ENCODE measurements around the gene SUPT3H. TPM values are rescaled to one million over a fixed set of nuclear protein-coding genes. Genes with fewer than 3 reads are reported as not detected.
A peak's percentile ranks its signal among the peaks of the same experiment; 100 is the strongest.

The SUPT3H gene
- polyA plus RNA-seq, 3 donors = 2.4 to 3.5 (median 2.5) TPM

DNA sequence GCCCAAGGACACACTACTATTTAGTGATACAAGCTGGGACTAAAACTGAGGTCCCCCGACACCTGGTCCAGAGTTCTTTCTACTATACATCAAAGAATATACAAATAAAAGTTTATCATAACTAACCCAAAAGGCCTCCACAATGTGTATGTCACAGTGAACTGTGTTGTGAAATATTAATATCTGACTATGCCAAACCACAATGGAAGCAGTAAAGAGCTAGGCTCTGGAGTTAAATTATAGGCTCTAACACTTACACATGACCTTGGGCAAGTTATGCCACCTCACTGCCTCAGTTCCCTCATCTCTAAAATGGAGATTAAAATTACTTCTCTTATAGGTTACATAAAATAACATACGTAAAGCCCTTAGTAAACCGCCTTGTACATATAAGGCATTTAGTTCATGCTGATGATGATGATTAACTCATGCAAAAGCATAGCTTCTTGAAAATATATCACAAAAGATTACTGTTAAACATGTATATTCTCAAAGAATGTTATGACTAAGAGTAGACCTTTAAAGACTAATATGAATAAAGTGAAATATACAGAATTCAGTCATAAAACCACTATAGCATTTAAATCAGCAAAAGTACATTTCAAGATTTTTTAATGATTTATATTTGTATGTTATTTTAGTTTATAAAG, 5.7 kb downstream of the SUPT3H start:
- Mint-ChIP-seq H3K4me3 (no peak overlapping the region), H3K4me1 (peaks cover 20% of the 10 kb centered on the region), H3K36me3 (peaks cover 0 to 2% of the 10 kb centered on the region in 2 donors), H3K9me3 (no peaks in the 10 kb centered on the region), H3K27ac (no peak overlapping the region), H3K27me3 (ENCODE audit: low read depth in 3 of 3) (peaks cover 0 to 2% (median 0%) of the 10 kb centered on the region in 3 donors)
- intact Hi-C loops (cut with micrococcal nuclease) = loop anchor here in 1 of 2 donors (10.0 kb wide), 1 partner anchor 333 kb away; no protein-coding TSS in a partner anchor
- Histone ChIP-seq H3K4me1 (ENCODE audit: control insufficient read depth in 1 of 2, insufficient read depth in 2 of 2, low read length in 2 of 2) (peaks cover 5 to 7% of the 10 kb centered on the region in 2 donors), H3K36me3 (replicated peaks in 1 of 2; ENCODE audit: control insufficient read depth in 1 of 2, insufficient read depth in 2 of 2, low read length in 2 of 2) (no peaks in the 10 kb centered on the region), H3K4me3 (replicated peaks in 1 of 3; ENCODE audit: low read depth in 2 of 3, low read length in 3 of 3) (no peak overlapping the region), H3K79me2 (ENCODE audit: insufficient read depth, low read length) (no peaks in the 10 kb centered on the region), H3K4me2 (replicated peaks; ENCODE audit: extremely low read depth, low read length, poor library complexity, severe bottlenecking) (no peak overlapping the region), H3K9me3 (replicated peaks in 1 of 2; ENCODE audit: control insufficient read depth in 1 of 2, insufficient read depth in 1 of 2, low read length in 2 of 2) (no peaks in the 10 kb centered on the region), H3K27me3 (ENCODE audit: control insufficient read depth in 2 of 2, insufficient read depth in 2 of 2, low read length in 2 of 2) (no peaks in the 10 kb centered on the region), H3K9ac (ENCODE audit: insufficient read depth, low read length, poor library complexity, severe bottlenecking) (no peak overlapping the region), H2AFZ (ENCODE audit: insufficient read depth, low read depth, low read length, poor library complexity, severe bottlenecking) (no peak overlapping the region), H4K20me1 (ENCODE audit: insufficient read depth, low read length) (no peaks in the 10 kb centered on the region), H3K27ac (ENCODE audit: low read depth in 1 of 2, low read length in 2 of 2) (no peak overlapping the region)
- no CpG with 5 or more reads among the region's 3 CpGs for WGBS (ENCODE audit: insufficient coverage)
- DNase-seq = no peak
- TF ChIP-seq, protein P1, sequence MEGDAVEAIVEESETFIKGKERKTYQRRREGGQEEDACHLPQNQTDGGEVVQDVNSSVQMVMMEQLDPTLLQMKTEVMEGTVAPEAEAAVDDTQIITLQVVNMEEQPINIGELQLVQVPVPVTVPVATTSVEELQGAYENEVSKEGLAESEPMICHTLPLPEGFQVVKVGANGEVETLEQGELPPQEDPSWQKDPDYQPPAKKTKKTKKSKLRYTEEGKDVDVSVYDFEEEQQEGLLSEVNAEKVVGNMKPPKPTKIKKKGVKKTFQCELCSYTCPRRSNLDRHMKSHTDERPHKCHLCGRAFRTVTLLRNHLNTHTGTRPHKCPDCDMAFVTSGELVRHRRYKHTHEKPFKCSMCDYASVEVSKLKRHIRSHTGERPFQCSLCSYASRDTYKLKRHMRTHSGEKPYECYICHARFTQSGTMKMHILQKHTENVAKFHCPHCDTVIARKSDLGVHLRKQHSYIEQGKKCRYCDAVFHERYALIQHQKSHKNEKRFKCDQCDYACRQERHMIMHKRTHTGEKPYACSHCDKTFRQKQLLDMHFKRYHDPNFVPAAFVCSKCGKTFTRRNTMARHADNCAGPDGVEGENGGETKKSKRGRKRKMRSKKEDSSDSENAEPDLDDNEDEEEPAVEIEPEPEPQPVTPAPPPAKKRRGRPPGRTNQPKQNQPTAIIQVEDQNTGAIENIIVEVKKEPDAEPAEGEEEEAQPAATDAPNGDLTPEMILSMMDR (IDR thresholded peaks at IDR 0.05) = no peak

GRCh38 chr6:45369870-45370269, 7.9 kb downstream of the SUPT3H start:
- Mint-ChIP-seq H3K4me3 (no peak overlapping the region), H3K36me3 (peaks cover 0 to 2% of the 10 kb centered on the region in 2 donors), H3K27ac (peak overlapping the region in 2 of 7 donors; percentile 4 to 39), H3K9me3 (no peaks in the 10 kb centered on the region), H3K27me3 (ENCODE audit: low read depth in 3 of 3) (peaks cover 0 to 2% (median 0%) of the 10 kb centered on the region in 3 donors), H3K4me1 (peaks cover 17% of the 10 kb centered on the region)
- TF ChIP-seq, protein P1 (IDR thresholded peaks at IDR 0.05) = no peak
- no peak overlapping the region for H3K9ac ChIP-seq (ENCODE audit: insufficient read depth, low read length, poor library complexity, severe bottlenecking)
- DNase-seq = no peak
- intact Hi-C loops (cut with micrococcal nuclease) = loop anchor here in 1 of 2 donors (10.0 kb wide), 1 partner anchor 335 kb away; no protein-coding TSS in a partner anchor
- H3K27me3 ChIP-seq (ENCODE audit: control insufficient read depth in 2 of 2, insufficient read depth in 2 of 2, low read length in 2 of 2) = no peaks in the 10 kb centered on the region
- no peak overlapping the region for H3K4me2 ChIP-seq (replicated peaks; ENCODE audit: extremely low read depth, low read length, poor library complexity, severe bottlenecking)
- H4K20me1 ChIP-seq (ENCODE audit: insufficient read depth, low read length) = no peaks in the 10 kb centered on the region
- no peaks in the 10 kb centered on the region for H3K36me3 ChIP-seq (replicated peaks in 1 of 2; ENCODE audit: control insufficient read depth in 1 of 2, insufficient read depth in 2 of 2, low read length in 2 of 2)
- no peak overlapping the region for H3K4me3 ChIP-seq (replicated peaks in 1 of 3; ENCODE audit: low read depth in 2 of 3, low read length in 3 of 3)
- no peaks in the 10 kb centered on the region for H3K9me3 ChIP-seq (replicated peaks in 1 of 2; ENCODE audit: control insufficient read depth in 1 of 2, insufficient read depth in 1 of 2, low read length in 2 of 2)
- no peak overlapping the region for H2AFZ ChIP-seq (ENCODE audit: insufficient read depth, low read depth, low read length, poor library complexity, severe bottlenecking)
- WGBS (ENCODE audit: insufficient coverage) = 30% methylated on average over 1 of the region's 1 CpG
- peaks cover 3 to 9% of the 10 kb centered on the region in 2 donors for H3K4me1 ChIP-seq (ENCODE audit: control insufficient read depth in 1 of 2, insufficient read depth in 2 of 2, low read length in 2 of 2)
- no peak overlapping the region for H3K27ac ChIP-seq (ENCODE audit: low read depth in 1 of 2, low read length in 2 of 2)
- H3K79me2 ChIP-seq (ENCODE audit: insufficient read depth, low read length) = no peaks in the 10 kb centered on the region
